Activated naive CD8-positive, alpha-beta T cell treated with anti-CD3 and anti-CD28 coated beads, Interleukin-2, amount 10 ng/mL, durations not matched to agents 7 days and 5 days (primary cell): Measurements from ENCODE around the gene GALNT17. TPM values are rescaled to one million over a fixed set of nuclear protein-coding genes. Genes with fewer than 3 reads are reported as not detected.
A peak's percentile ranks its signal among the peaks of the same experiment; 100 is the strongest.

Experiments
- ATAC-seq: fragments of 150-1000 bp; cut with Tn5 transposase; one replicate; pipeline ENCODE4 v1.10.0; 2021; ENCODE audit warnings: low read depth, moderate library complexity
- POLR2A ChIA-PET: fragments of 350-600 bp; sonication (Branson Sonifier 250); formaldehyde crosslinking; loops from one replicate; lab custom pipeline; 2021; ENCODE audit warnings: antibody characterized with exemption; lab: Charles Lee
- DNase-seq: peaks from one replicate; pipeline ENCODE4 v3.0.0; 2021
- H3K27ac Mint-ChIP-seq: one replicate; pipeline ENCODE4 v1.8.0; 2022; ENCODE audit warnings: mild to moderate bottlenecking, mixed read lengths
- H3K27me3 Mint-ChIP-seq: one replicate; pipeline ENCODE4 v1.8.0; 2022; ENCODE audit warnings: mild to moderate bottlenecking, moderate library complexity, mixed read lengths
- H3K36me3 Mint-ChIP-seq: one replicate; pipeline ENCODE4 v1.8.0; 2021; ENCODE audit warnings: mild to moderate bottlenecking, mixed read lengths
- H3K4me1 Mint-ChIP-seq: one replicate; pipeline ENCODE4 v1.8.0; 2021; ENCODE audit warnings: mixed read lengths
- H3K4me3 Mint-ChIP-seq: one replicate; pipeline ENCODE4 v1.8.0; 2022; ENCODE audit warnings: mild to moderate bottlenecking, moderate library complexity, mixed read lengths
- H3K9me3 Mint-ChIP-seq: one replicate; pipeline ENCODE4 v1.8.0; 2021; ENCODE audit warnings: mixed read lengths
- total RNA-seq, 2 experiments: library from RNA; stranded (reverse); gene quantifications; one replicate each; pipeline ENCODE4 v1.2.3, GENCODE V29; 2021

The GALNT17 gene
- total RNA-seq, result not detected

DNA sequence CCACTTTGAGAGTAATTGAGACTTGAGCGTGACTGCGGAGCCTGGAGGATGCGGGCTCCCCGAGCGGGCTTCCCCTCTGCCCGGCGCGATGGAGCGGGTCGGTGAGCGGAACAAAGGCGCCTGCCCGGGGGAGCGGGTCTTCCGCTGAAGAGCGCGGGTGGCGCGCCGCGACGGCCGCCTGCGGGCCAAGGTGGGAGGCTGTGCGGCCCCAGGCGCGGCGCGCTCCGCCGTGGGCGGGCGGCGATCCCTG lies at the start of gene GALNT17:
TSS of gene GALNT17 (plus strand) at position 18 of the 250 bp plus-strand sequence.
- no peak for ATAC-seq
- Mint-ChIP-seq H3K4me3 (no peak within 1 kb of the TSS), H3K9me3 (peaks cover 1% of the 10 kb centered on the region), H3K4me1 (peaks cover 1% of the 10 kb centered on the region), H3K36me3 (no peaks in the 10 kb centered on the region), H3K27ac (no peak within 1 kb of the TSS), H3K27me3 (peaks cover 24% of the 10 kb centered on the region)
- POLR2A ChIA-PET, result no interaction called here
- DNase-seq, result no peak

DNA sequence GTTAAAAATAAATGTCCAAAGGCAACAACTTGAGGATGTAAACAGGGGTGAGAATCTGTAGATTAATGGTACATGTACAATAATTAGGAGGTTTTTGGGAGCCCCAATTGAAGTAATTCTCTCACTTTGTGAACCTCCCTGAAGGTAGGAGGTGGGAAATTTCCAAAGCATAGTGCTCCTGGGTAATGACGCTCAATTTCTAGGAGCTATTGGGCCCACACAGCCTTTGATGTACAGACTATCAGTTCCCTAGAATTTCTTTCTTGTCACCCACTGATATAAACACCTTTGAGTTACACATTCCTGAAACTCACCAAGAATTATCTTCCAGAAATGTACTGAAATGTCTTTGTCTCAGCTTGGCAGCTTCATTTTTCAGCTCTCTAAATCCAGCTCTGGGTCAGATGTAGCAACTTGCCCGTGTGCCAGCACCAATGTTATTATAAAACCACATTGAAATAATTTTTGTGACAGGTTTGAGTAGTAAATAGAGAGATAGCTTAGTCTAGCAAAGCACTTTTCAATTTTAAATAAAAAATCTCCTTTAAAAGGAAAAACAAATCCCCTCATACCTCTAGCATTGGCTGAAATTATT lies 36.6 kb upstream of the GALNT17 start:
- Mint-ChIP-seq H3K4me3 (no peak overlapping the region), H3K4me1 (no peaks in the 10 kb centered on the region), H3K9me3 (peaks cover 13% of the 10 kb centered on the region), H3K27me3 (no peaks in the 10 kb centered on the region), H3K36me3 (no peaks in the 10 kb centered on the region), H3K27ac (no peak overlapping the region)
- POLR2A ChIA-PET, result no interaction called here
- no peak for ATAC-seq
- DNase-seq, result no peak

DNA sequence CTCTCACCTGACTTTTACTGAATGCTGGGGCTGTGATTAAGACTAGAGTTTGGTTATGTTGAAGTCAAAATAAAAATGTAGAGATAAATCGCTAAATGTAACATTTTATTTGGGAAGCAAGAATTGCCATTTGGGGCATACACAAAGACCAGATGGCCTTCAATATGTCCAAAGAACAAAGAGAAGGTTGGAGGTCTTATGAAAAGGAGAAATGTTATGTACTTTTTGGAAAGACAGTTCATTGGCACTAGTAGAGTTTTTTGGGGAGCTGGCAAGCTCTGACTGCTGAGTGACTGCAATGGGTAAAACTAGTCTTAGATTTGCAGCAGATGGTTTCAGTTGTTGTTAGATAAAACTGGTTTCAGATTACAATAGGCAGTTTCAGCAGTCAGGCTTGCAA lies 35.6 kb upstream of the GALNT17 start:
- Mint-ChIP-seq H3K27ac (no peak overlapping the region), H3K9me3 (peaks cover 9% of the 10 kb centered on the region), H3K4me1 (no peaks in the 10 kb centered on the region), H3K36me3 (no peaks in the 10 kb centered on the region), H3K27me3 (no peaks in the 10 kb centered on the region), H3K4me3 (no peak overlapping the region)
- ATAC-seq (no peak), DNase-seq (no peak)
- POLR2A ChIA-PET, result no interaction called here

DNA sequence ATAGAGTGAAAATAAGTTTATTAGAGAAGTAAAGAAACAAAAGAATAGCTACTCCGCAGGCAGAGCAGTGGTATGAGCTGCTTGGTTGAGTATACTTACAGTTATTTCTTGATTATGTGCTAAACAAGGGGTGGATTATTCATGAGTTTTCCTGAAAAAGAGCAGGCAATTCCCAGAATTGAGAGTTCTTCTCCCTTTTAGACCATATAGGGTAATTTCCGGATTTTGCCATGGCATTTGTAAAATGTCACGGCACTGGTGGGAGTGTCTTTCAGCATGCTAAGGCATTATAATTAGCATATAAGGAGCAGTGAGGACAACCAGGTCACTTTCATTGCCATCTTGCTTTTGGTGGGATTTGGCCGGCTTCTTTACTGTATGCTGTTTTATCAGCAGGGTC lies 25.7 kb upstream of the GALNT17 start:
- peaks cover 8% of the 10 kb centered on the region for H3K9me3 Mint-ChIP-seq
- no peaks in the 10 kb centered on the region for H3K4me1 Mint-ChIP-seq
- H3K27me3 Mint-ChIP-seq, result no peaks in the 10 kb centered on the region

DNA sequence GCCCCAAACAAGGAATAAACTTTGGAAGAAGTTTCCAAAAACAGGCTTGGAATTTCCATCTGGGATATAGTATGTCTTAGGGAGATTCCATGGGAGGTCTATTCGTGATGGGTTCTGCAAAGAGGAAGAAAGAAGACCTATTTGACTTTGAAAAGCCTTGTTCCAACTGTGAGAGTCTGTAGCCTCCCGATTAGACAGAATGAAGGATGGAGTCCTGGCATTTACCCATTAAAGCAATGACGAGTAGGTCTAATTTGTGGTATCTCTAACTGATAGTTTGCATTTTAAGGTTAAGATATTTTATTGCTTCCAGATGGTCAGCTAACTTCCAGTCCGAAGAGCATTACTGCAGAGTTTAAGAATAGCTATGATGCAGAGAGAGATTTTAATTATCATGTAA lies 19.5 kb upstream of the GALNT17 start:
- Mint-ChIP-seq H3K9me3 (peaks cover 11% of the 10 kb centered on the region), H3K27me3 (no peaks in the 10 kb centered on the region), H3K4me3 (no peak overlapping the region), H3K36me3 (no peaks in the 10 kb centered on the region), H3K27ac (no peak overlapping the region), H3K4me1 (no peaks in the 10 kb centered on the region)
- ATAC-seq (no peak), DNase-seq (no peak)
- POLR2A ChIA-PET, result no interaction called here

More for the DNA sequence above, 25.7 kb upstream of the GALNT17 start:
- Mint-ChIP-seq H3K36me3 (no peaks in the 10 kb centered on the region), H3K27ac (no peak overlapping the region), H3K4me3 (no peak overlapping the region)
- ATAC-seq (no peak), DNase-seq (no peak)
- POLR2A ChIA-PET, result no interaction called here

DNA sequence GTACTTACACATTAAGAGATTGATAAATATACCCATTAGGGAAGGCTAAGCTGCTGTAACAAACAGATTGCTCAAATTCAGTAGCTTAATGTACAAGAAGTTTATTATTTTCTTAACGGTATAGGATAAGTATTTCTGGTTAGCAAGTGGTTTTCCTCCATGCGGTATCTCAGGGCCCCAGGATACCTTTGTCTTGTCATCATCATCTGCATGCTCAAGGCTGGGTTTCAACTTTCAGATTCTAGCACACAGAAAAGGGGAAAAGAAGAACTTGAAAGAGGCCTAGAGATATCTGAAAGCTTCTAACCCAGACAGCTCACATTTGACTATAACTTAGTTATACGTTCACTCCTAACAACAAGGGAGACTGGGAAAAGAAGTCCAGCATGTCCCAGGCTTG lies 11.8 kb upstream of the GALNT17 start:
- POLR2A ChIA-PET, result no interaction called here
- Mint-ChIP-seq H3K4me1 (no peaks in the 10 kb centered on the region), H3K27ac (no peak overlapping the region), H3K9me3 (peaks cover 5% of the 10 kb centered on the region), H3K36me3 (no peaks in the 10 kb centered on the region), H3K27me3 (no peaks in the 10 kb centered on the region), H3K4me3 (no peak overlapping the region)
- DNase-seq, result no peak
- no peak for ATAC-seq

DNA sequence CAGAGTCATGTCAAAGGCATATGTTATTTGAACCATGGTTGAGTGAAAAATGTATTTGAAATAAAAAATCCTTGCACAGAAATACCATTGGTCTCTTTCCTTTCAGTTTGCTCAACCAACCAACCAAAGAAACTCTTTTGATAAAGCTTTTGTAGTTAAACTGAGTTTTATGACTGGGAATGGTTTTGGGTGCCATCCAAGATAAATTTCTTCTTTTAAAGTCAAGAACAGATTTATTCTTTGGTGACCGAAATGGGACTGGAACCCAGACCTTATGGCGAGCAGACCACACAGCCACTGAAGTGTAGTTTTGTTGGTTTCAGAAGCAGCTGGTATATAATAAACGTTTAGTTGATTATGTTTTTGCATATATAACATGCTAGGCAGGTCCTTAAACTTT lies 2.8 kb upstream of the GALNT17 start:
- H3K9me3 Mint-ChIP-seq, result no peaks in the 10 kb centered on the region
- peaks cover 1% of the 10 kb centered on the region for H3K4me1 Mint-ChIP-seq
- H3K36me3 Mint-ChIP-seq, result no peaks in the 10 kb centered on the region
- POLR2A ChIA-PET, result no interaction called here
- H3K27ac Mint-ChIP-seq, result no peak overlapping the region
- no peak for ATAC-seq
- H3K27me3 Mint-ChIP-seq, result peaks cover 24% of the 10 kb centered on the region
- DNase-seq, result no peak
- H3K4me3 Mint-ChIP-seq, result no peak overlapping the region

DNA sequence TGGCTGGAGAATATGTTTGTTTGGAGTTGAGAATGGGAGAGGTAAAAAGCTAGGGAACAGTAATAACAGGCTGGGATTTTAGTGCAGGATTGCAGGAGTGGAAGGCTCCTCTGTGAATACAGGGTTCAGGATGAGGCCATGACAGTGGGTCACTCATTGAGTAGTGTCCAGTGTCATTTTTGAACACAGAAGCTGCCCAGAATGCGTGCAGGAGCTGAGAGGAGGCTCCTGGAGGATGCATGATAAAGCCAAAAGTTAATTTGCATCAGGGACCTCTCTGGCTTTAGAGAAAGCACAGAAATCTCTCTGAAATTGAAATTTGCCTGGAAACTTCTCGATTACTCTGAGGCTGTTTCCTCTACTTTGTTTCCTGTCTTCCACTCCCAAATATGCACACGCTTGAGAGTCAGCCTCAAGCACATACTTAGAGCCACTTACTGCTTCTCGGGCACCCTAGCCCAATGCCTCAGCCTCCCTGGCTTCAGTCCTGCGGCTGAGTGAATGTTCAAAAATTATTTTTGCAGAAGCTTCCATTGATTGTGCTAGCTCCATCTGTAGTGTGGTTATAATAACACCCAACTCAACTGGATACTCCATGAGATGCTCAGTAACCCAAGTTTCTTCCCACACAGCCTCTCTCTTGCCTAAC lies 1.8 kb upstream of the GALNT17 start:
- POLR2A ChIA-PET, result no interaction called here
- DNase-seq (no peak), ATAC-seq (no peak)
- H3K4me3 Mint-ChIP-seq, result no peak overlapping the region
- H3K9me3 Mint-ChIP-seq, result no peaks in the 10 kb centered on the region
- peaks cover 24% of the 10 kb centered on the region for H3K27me3 Mint-ChIP-seq
- H3K36me3 Mint-ChIP-seq, result no peaks in the 10 kb centered on the region
- peak overlapping the region; percentile 42 for H3K27ac Mint-ChIP-seq
- peaks cover 1% of the 10 kb centered on the region for H3K4me1 Mint-ChIP-seq

DNA sequence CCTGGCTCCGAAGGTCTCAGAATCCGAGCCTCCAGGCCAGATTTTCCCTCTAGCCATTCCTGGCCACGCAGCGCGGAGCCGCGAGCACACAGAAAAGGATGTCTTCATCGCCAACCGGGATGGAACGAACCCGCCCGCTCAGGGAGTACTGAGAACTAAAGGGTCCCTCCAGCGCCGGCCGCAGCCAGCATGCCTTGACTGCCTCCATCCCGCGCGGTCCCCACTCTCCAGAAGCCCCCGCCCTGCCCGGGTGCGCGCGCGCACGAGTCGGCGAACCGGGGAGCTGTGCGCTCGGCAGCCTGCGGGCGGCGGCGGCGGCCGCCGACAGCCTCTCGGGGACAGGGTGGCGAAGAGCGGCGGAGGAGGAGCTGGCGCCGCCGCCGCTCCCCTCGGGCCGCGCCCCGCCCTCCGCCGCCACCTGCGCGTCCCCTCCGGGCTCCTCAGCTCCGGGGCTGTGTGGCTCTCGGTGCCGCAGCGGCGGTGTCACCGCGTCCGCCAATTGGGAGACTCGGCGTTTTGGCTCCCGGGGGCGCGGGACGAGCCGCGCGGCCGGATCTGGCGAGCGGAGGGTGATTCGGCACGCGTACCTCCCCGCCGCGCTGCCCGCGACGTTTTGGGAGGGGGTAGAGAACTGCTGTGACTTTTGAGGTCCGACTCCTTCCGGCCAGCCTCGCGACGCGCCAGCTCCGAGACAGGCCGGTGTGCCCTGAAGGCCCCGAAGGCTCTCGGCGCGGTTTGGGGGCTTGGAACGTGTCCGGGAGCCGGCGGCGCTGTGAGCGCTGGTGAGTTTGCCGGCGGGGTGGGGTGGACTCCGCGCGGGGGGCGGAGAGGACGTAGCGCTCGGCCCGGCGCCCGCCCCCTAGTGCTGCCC lies 453 bp upstream of the GALNT17 start:
- POLR2A ChIA-PET, result no interaction called here
- no peak for ATAC-seq
- H3K4me3 Mint-ChIP-seq, result no peak overlapping the region

DNA sequence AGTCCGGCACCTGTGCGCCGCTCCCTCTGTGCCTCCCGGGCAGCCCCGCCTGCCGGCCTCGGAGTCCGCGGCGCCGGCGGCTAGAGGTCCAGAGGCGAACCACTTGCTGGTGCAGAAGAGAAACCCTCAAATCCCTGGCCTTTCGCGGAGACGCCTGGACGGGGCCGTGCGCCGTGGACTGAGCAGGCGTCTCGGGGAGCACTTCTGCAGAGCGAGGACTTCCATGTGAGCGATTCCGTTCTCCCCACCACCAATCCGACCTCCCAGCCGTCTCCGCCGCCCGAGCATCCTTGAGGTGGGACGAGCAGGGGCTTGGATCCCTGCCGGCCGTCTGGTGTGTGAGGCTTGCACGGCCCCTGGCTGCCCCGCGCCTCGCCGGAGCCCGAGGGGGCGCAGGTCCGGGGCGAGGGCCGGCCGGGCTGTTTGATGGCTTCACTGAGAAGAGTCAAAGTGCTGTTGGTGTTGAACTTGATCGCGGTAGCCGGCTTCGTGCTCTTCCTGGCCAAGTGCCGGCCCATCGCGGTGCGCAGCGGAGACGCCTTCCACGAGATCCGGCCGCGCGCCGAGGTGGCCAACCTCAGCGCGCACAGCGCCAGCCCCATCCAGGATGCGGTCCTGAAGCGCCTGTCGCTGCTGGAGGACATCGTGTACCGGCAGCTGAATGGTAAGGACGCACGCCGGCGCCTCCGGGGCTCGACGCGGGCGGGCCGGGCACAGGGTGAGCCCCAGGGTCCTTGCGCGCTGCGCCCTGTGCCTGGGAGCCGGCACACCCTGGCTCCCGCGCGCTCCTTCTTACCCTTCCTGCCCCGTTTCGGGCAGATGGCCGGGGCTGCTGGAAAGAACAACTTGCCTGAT lies 660 bp downstream of the GALNT17 start:
- H3K27me3 Mint-ChIP-seq, result peaks cover 24% of the 10 kb centered on the region
- H3K36me3 Mint-ChIP-seq, result no peaks in the 10 kb centered on the region
- H3K4me1 Mint-ChIP-seq, result peaks cover 1% of the 10 kb centered on the region
- POLR2A ChIA-PET, result no interaction called here
- peak; percentile 29 for DNase-seq
- no peak overlapping the region for H3K27ac Mint-ChIP-seq
- no peak for ATAC-seq
- peak overlapping the region; percentile 16 for H3K4me3 Mint-ChIP-seq
- H3K9me3 Mint-ChIP-seq, result peaks cover 1% of the 10 kb centered on the region

More for the DNA sequence above, 453 bp upstream of the GALNT17 start:
- H3K27me3 Mint-ChIP-seq, result peaks cover 24% of the 10 kb centered on the region
- no peak overlapping the region for H3K27ac Mint-ChIP-seq
- H3K9me3 Mint-ChIP-seq, result peaks cover 1% of the 10 kb centered on the region
- no peaks in the 10 kb centered on the region for H3K36me3 Mint-ChIP-seq
- H3K4me1 Mint-ChIP-seq, result peaks cover 1% of the 10 kb centered on the region
- DNase-seq, result peak; percentile 31

DNA sequence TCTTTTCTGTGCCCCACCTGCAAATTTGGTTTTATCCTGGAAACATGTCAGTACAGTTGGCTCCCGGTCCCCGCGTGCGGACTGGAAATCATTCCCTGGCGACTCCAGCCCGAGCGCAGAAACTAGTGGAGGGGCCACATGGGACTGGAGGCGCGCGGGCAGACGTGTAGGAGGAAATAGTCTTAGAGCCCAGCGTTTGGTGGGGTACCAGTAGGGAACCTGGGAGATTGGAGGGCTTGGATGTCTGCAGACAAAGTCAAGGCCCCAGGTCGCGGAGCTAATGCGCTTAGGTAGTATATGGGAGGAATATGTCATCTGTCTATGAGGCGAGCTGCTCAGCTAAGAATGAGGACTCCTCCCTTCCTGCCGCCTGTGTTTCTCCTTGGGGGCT lies 1.3 kb downstream of the GALNT17 start:
- no peak for DNase-seq
- H3K4me3 Mint-ChIP-seq, result peak overlapping the region; percentile 16
- POLR2A ChIA-PET, result no interaction called here
- ATAC-seq, result no peak
- H3K9me3 Mint-ChIP-seq, result peaks cover 1% of the 10 kb centered on the region
- no peak overlapping the region for H3K27ac Mint-ChIP-seq
- H3K27me3 Mint-ChIP-seq, result peaks cover 24% of the 10 kb centered on the region
- peaks cover 1% of the 10 kb centered on the region for H3K4me1 Mint-ChIP-seq
- H3K36me3 Mint-ChIP-seq, result no peaks in the 10 kb centered on the region

DNA sequence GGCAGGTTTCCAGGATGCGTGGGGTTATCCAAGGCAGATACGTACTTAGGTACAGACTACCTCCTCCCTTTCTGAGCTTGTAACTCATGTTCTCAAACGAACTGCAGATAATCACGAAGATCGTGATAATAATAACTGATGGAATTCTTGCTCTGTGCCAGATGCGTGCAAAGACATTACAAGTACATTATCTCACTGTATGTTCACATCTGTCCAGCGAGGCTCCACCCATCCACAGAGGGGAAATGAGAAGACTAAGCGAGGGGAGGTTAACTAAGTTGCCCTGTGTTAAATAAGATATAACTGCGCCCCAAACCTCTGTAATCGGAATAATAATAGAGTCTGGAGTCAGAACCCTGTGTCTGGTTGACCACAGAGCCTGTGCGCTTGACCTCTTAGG lies 1.9 kb downstream of the GALNT17 start:
- DNase-seq (no peak), ATAC-seq (no peak)
- Mint-ChIP-seq H3K27me3 (peaks cover 24% of the 10 kb centered on the region), H3K9me3 (peaks cover 2% of the 10 kb centered on the region), H3K4me3 (no peak overlapping the region), H3K36me3 (no peaks in the 10 kb centered on the region), H3K27ac (peak overlapping the region; percentile 38), H3K4me1 (peaks cover 1% of the 10 kb centered on the region)
- POLR2A ChIA-PET, result no interaction called here

DNA sequence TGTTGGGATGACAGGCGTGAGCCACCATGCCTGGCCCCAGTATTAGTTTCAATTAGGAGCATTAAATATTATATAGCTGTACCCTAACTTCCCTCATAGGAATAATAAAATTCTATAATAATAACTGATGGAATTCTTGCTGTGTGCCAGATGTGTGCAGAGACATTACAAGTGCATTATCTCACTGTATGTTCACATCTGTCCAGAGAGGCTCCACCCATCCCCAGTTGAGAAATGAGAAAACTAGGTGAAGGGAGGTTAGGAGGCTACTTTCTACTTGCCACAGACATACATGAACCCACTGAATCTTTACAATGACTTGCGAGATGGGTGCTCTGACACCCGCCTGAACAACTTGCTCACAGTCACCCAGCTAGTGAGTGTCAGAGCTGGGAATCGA lies 3.2 kb downstream of the GALNT17 start:
- DNase-seq (no peak), ATAC-seq (no peak)
- Mint-ChIP-seq H3K9me3 (peaks cover 8% of the 10 kb centered on the region), H3K27me3 (peaks cover 19% of the 10 kb centered on the region), H3K36me3 (no peaks in the 10 kb centered on the region), H3K4me1 (peaks cover 1% of the 10 kb centered on the region), H3K4me3 (no peak overlapping the region), H3K27ac (no peak overlapping the region)
- POLR2A ChIA-PET, result no interaction called here
